ENCODE data around the gene ADGRL4.

Gene ADGRL4

DNA sequence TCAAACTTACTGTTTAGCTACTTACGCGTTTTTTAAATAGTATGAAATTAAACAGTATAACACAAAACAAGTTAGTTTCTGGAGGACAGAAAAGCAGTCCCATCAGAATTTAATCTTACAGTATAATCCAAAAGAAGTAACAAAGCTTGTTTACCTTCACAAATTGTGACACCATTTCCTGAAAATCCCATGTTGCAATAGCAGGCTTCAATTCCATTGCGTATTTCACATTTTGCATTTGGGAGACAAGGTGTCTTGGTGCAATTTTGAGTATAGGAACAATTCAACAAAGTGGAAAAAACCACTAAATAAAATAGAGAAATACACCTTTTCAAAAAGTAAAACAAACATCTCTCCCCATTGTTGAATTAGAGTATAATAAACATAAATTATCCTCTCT is 1.6 kb downstream of the ADGRL4 start (continued):
- no peak for TF ChIP-seq GLIS2 (tag by site-specific recombination; IDR thresholded peaks at IDR 0.05)
- no peak for TF ChIP-seq ZNF501 (tag by site-specific recombination; IDR thresholded peaks at IDR 0.05)
- no peak for TF ChIP-seq ZNF660 (tag by site-specific recombination; IDR thresholded peaks at IDR 0.05)
- no peak for TF ChIP-seq HOXA7 (CRISPR knock-in tag; IDR thresholded peaks at IDR 0.05; ENCODE audit: borderline replicate concordance)
- TF ChIP-seq, protein P1, sequence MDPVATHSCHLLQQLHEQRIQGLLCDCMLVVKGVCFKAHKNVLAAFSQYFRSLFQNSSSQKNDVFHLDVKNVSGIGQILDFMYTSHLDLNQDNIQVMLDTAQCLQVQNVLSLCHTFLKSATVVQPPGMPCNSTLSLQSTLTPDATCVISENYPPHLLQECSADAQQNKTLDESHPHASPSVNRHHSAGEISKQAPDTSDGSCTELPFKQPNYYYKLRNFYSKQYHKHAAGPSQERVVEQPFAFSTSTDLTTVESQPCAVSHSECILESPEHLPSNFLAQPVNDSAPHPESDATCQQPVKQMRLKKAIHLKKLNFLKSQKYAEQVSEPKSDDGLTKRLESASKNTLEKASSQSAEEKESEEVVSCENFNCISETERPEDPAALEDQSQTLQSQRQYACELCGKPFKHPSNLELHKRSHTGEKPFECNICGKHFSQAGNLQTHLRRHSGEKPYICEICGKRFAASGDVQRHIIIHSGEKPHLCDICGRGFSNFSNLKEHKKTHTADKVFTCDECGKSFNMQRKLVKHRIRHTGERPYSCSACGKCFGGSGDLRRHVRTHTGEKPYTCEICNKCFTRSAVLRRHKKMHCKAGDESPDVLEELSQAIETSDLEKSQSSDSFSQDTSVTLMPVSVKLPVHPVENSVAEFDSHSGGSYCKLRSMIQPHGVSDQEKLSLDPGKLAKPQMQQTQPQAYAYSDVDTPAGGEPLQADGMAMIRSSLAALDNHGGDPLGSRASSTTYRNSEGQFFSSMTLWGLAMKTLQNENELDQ (tag by site-specific recombination; IDR thresholded peaks at IDR 0.05; ENCODE audit: low read depth): no peak
- TF ChIP-seq, protein P2, sequence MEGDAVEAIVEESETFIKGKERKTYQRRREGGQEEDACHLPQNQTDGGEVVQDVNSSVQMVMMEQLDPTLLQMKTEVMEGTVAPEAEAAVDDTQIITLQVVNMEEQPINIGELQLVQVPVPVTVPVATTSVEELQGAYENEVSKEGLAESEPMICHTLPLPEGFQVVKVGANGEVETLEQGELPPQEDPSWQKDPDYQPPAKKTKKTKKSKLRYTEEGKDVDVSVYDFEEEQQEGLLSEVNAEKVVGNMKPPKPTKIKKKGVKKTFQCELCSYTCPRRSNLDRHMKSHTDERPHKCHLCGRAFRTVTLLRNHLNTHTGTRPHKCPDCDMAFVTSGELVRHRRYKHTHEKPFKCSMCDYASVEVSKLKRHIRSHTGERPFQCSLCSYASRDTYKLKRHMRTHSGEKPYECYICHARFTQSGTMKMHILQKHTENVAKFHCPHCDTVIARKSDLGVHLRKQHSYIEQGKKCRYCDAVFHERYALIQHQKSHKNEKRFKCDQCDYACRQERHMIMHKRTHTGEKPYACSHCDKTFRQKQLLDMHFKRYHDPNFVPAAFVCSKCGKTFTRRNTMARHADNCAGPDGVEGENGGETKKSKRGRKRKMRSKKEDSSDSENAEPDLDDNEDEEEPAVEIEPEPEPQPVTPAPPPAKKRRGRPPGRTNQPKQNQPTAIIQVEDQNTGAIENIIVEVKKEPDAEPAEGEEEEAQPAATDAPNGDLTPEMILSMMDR (tag by site-specific recombination; IDR thresholded peaks at IDR 0.05): no peak
- TF ChIP-seq ZNF600 (tag by site-specific recombination; IDR thresholded peaks at IDR 0.05): no peak
- no peak for TF ChIP-seq ZBTB1 (tag by site-specific recombination; IDR thresholded peaks at IDR 0.05)
- TF ChIP-seq ZNF626 (tag by site-specific recombination; IDR thresholded peaks at IDR 0.05): no peak
- TF ChIP-seq ZNF530 (tag by site-specific recombination; IDR thresholded peaks at IDR 0.05; ENCODE audit: low read depth): no peak
- TF ChIP-seq, protein P3, sequence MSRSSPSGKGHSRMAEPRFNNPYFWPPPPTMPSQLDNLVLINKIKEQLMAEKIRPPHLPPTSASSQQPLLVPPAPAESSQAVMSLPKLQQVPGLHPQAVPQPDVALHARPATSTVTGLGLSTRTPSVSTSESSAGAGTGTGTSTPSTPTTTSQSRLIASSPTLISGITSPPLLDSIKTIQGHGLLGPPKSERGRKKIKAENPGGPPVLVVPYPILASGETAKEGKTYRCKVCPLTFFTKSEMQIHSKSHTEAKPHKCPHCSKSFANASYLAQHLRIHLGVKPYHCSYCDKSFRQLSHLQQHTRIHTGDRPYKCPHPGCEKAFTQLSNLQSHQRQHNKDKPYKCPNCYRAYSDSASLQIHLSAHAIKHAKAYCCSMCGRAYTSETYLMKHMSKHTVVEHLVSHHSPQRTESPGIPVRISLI (tag by site-specific recombination; IDR thresholded peaks at IDR 0.05): no peak

DNA sequence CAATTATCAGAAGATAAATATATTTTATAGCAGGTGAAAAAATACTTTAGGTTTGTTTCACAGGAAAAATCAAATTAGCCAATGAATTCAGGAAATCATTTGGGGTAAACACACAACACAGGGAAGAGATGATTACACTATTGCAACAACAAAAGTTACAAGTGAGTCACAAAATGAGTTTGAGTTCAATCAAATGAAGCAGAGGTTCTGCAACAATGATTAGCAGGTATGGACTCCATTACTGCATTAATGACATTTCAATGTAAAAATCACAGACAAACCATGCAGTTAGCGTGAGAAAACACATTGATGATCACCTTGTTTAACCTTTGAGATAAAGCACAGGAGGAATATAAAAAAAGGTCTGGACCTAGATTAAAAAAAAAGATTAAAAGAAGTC is 9.7 kb downstream of the ADGRL4 start:
- no peaks in the 10 kb centered on the region for H3K36me3 ChIP-seq (ENCODE audit: control insufficient read depth in 2 of 2, insufficient read depth in 1 of 2, low read length in 2 of 2)
- no peak overlapping the region for H3K27ac ChIP-seq (ENCODE audit: extremely low read depth, low read depth, low read length)
- H3K9me3 ChIP-seq (ENCODE audit: control insufficient read depth, insufficient read depth, low read depth, low read length): no peaks in the 10 kb centered on the region
- CTCF ChIA-PET: no interaction called here
- no peak overlapping the region for H3K4me3 ChIP-seq (ENCODE audit: low read depth, low read length)
- POLR2A ChIA-PET: no interaction called here
- H3K4me1 ChIP-seq (ENCODE audit: control insufficient read depth, insufficient read depth, low read length): no peaks in the 10 kb centered on the region
- no peak for TF ChIP-seq ZNF391 (tag by site-specific recombination; IDR thresholded peaks at IDR 0.05; ENCODE audit: borderline replicate concordance, low read depth)
- no peak for TF ChIP-seq ZNF426 (tag by site-specific recombination; IDR thresholded peaks at IDR 0.05)
- TF ChIP-seq, protein P4, sequence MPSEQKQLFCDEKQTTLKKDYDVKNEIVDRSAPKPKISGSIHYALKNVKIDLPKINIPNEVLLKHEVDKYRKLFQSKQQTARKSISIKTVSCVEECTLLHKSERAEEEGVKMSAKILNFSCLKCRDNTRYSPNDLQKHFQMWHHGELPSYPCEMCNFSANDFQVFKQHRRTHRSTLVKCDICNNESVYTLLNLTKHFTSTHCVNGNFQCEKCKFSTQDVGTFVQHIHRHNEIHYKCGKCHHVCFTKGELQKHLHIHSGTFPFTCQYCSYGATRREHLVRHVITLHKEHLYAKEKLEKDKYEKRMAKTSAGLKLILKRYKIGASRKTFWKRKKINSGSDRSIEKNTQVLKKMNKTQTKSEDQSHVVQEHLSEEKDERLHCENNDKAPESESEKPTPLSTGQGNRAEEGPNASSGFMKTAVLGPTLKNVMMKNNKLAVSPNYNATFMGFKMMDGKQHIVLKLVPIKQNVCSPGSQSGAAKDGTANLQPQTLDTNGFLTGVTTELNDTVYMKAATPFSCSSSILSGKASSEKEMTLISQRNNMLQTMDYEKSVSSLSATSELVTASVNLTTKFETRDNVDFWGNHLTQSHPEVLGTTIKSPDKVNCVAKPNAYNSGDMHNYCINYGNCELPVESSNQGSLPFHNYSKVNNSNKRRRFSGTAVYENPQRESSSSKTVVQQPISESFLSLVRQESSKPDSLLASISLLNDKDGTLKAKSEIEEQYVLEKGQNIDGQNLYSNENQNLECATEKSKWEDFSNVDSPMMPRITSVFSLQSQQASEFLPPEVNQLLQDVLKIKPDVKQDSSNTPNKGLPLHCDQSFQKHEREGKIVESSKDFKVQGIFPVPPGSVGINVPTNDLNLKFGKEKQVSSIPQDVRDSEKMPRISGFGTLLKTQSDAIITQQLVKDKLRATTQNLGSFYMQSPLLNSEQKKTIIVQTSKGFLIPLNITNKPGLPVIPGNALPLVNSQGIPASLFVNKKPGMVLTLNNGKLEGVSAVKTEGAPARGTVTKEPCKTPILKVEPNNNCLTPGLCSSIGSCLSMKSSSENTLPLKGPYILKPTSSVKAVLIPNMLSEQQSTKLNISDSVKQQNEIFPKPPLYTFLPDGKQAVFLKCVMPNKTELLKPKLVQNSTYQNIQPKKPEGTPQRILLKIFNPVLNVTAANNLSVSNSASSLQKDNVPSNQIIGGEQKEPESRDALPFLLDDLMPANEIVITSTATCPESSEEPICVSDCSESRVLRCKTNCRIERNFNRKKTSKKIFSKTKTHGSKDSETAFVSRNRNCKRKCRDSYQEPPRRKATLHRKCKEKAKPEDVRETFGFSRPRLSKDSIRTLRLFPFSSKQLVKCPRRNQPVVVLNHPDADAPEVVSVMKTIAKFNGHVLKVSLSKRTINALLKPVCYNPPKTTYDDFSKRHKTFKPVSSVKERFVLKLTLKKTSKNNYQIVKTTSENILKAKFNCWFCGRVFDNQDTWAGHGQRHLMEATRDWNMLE (tag by site-specific recombination; conservative IDR thresholded peaks at IDR 0.05; ENCODE audit: low read depth): no peak
- TF ChIP-seq ZNF169 (tag by site-specific recombination; IDR thresholded peaks at IDR 0.05): no peak
- TF ChIP-seq GFI1B (tag by site-specific recombination; IDR thresholded peaks at IDR 0.05): no peak
- TF ChIP-seq ZNF544 (tag by site-specific recombination; IDR thresholded peaks at IDR 0.05): no peak
- TF ChIP-seq, protein P5, sequence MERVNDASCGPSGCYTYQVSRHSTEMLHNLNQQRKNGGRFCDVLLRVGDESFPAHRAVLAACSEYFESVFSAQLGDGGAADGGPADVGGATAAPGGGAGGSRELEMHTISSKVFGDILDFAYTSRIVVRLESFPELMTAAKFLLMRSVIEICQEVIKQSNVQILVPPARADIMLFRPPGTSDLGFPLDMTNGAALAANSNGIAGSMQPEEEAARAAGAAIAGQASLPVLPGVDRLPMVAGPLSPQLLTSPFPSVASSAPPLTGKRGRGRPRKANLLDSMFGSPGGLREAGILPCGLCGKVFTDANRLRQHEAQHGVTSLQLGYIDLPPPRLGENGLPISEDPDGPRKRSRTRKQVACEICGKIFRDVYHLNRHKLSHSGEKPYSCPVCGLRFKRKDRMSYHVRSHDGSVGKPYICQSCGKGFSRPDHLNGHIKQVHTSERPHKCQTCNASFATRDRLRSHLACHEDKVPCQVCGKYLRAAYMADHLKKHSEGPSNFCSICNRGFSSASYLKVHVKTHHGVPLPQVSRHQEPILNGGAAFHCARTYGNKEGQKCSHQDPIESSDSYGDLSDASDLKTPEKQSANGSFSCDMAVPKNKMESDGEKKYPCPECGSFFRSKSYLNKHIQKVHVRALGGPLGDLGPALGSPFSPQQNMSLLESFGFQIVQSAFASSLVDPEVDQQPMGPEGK (tag by site-specific recombination; IDR thresholded peaks at IDR 0.05): no peak
- TF ChIP-seq, protein P6, sequence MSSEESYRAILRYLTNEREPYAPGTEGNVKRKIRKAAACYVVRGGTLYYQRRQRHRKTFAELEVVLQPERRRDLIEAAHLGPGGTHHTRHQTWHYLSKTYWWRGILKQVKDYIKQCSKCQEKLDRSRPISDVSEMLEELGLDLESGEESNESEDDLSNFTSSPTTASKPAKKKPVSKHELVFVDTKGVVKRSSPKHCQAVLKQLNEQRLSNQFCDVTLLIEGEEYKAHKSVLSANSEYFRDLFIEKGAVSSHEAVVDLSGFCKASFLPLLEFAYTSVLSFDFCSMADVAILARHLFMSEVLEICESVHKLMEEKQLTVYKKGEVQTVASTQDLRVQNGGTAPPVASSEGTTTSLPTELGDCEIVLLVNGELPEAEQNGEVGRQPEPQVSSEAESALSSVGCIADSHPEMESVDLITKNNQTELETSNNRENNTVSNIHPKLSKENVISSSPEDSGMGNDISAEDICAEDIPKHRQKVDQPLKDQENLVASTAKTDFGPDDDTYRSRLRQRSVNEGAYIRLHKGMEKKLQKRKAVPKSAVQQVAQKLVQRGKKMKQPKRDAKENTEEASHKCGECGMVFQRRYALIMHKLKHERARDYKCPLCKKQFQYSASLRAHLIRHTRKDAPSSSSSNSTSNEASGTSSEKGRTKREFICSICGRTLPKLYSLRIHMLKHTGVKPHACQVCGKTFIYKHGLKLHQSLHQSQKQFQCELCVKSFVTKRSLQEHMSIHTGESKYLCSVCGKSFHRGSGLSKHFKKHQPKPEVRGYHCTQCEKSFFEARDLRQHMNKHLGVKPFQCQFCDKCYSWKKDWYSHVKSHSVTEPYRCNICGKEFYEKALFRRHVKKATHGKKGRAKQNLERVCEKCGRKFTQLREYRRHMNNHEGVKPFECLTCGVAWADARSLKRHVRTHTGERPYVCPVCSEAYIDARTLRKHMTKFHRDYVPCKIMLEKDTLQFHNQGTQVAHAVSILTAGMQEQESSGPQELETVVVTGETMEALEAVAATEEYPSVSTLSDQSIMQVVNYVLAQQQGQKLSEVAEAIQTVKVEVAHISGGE (tag by site-specific recombination; conservative IDR thresholded peaks at IDR 0.05; ENCODE audit: low read depth): no peak
- no peak for TF ChIP-seq ZNF560 (tag by site-specific recombination; IDR thresholded peaks at IDR 0.05; ENCODE audit: borderline replicate concordance)
- no peak for TF ChIP-seq ZNF366 (tag by site-specific recombination; conservative IDR thresholded peaks at IDR 0.05)
